ENCODE results near the gene AIMP2. TPM values are rescaled to one million over a fixed set of nuclear protein-coding genes. Genes with fewer than 3 reads are reported as not detected.
"Not testable (repeated sequence)": the region's sequence is repeated elsewhere in the genome, so short reads cannot be mapped to it uniquely, and the experiment has no call there.

The AIMP2 gene
- total and polyA plus RNA-seq, 2 of the 8 experiments (the other 6 are each of a cell fraction or from before 2014, with no cell fraction given), result 85.6 to 99.0 TPM

DNA sequence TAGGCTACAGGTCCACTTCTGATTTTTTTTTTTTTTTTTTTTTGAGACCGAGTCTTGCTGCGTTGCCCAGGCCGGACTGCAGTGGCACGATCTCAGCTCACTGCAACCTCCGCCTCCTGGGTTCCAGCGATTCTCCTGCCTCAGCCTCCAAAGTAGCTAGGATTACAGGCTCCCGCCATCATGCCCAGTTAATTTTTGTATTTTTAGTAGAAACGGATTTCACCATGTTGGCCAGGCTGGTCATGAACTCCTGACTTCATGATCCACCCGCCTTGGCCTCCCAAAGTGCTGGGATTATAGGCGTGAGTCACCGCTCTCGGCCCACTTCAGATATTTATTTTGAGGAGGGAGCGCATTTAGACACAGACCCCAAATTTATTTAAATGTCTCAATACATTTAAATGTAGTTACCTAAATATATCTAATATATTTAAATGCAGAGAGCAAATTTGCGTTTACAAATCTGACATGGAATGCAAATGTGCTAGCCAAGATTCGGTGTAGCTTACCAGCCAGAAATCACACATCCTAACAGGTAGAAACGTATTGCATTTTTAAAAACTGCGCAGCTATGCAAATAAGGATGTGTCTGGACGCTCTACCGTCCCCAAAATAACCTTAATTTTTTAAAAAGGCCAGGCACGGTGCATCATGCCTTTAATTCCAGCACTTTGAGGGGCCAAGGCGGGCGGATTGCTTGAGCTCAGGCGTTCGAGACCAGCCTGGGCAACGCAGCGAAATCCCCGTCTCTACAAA is 1.1 kb upstream of the AIMP2 start:
- peak overlapping the region; percentile 57 for H4K5ac ChIP-seq (ENCODE audit: insufficient read length, low read depth, low read length)
- not testable (repeated sequence) for FAIRE-seq; DNase-seq (ENCODE audit: low read depth in 1 of 2, low spot score in 2 of 2); H4K8ac ChIP-seq (ENCODE audit: extremely low read depth, insufficient read depth, low read length); H3K14ac ChIP-seq (ENCODE audit: insufficient read length); H4K20me1 ChIP-seq (replicated peaks in 1 of 2; ENCODE audit: control insufficient read depth in 1 of 2, insufficient read depth in 2 of 2, low read length in 2 of 2); H3K23ac ChIP-seq (ENCODE audit: insufficient read length); H4K91ac ChIP-seq (replicated peaks; ENCODE audit: insufficient read length, low read length); H2BK120ac ChIP-seq (replicated peaks; ENCODE audit: low read depth, low read length); H3K23me2 ChIP-seq (ENCODE audit: low read depth, low read length); H3K18ac ChIP-seq (ENCODE audit: extremely low read depth, low read length); H3K27me3 ChIP-seq (replicated peaks in 1 of 4; ENCODE audit: control insufficient read depth in 3 of 4, extremely low read depth in 1 of 4, insufficient read depth in 3 of 4, low read length in 3 of 4); H2AK5ac ChIP-seq (ENCODE audit: low read depth, low read length); H2BK20ac ChIP-seq (ENCODE audit: low read length); H2BK12ac ChIP-seq (ENCODE audit: low read depth, low read length); H3K56ac ChIP-seq (replicated peaks; ENCODE audit: insufficient read length, low read depth, low read length); H3K4me1 ChIP-seq (replicated peaks in 1 of 4; ENCODE audit: control insufficient read depth in 3 of 4, insufficient read depth in 4 of 4, low read length in 3 of 4); H3K27ac ChIP-seq (ENCODE audit: low read depth, low read length); H3K4ac ChIP-seq (replicated peaks; ENCODE audit: insufficient read length, low read depth, low read length); H2AFZ ChIP-seq (ENCODE audit: low read length); H3K9me3 ChIP-seq (ENCODE audit: insufficient read depth in 2 of 2, low read depth in 1 of 2, low read length in 1 of 2); H3K79me1 ChIP-seq (ENCODE audit: low read depth, low read length); H2BK15ac ChIP-seq (ENCODE audit: low read length)
- H3K9ac ChIP-seq (replicated peaks in 1 of 4; ENCODE audit: extremely low read depth in 1 of 4, low read depth in 3 of 4, low read length in 3 of 4), result peak overlapping the region; percentile 12 to 60 (median 36); a peak in 6 of 7 replicates
- peak overlapping the region; percentile 75 to 84 for H3K4me2 ChIP-seq (ENCODE audit: insufficient read depth in 1 of 2, low read depth in 2 of 2, low read length in 2 of 2)
- peak overlapping the region; percentile 53 to 86 (median 77) for H3K4me3 ChIP-seq (ENCODE audit: extremely low read depth in 1 of 4, insufficient read depth in 2 of 4, low read depth in 3 of 4, low read length in 4 of 4)
- H3K79me2 ChIP-seq (ENCODE audit: control insufficient read depth in 1 of 2, insufficient read depth in 2 of 2, low read length in 2 of 2), result peaks cover 0 to 43% of the 10 kb centered on the region in 2 experiments; a peak in 3 of 4 replicates
- 47% methylated on average over 26 of the region's 27 CpGs; no CpG with 5 or more reads in 1 of the 2 experiments for WGBS, 2 experiments (ENCODE audit: extremely low coverage in 1 of 2, insufficient coverage in 1 of 2, insufficient read length in 1 of 2, insufficient replicate concordance in 2 of 2, low coverage in 1 of 2, low lambda C conversion rate in 2 of 2, missing lambda C conversion rate in 1 of 2)
- ChIA-PET CTCF (ENCODE audit: partially characterized antibody) (interaction anchor here (1.3 to 2.9 kb wide), 3 partner anchors 10 to 93 kb away, joined by 4 to 15 read pairs (median 5); no protein-coding TSS in a partner anchor), POLR2A (ENCODE audit: partially characterized antibody) (interaction anchor here (0.6 to 8.0 kb wide), 15 partner anchors 8 to 422 kb away, joined by 3 to 66 read pairs (median 5); no protein-coding TSS in a partner anchor)
- peak overlapping the region; percentile 35; the same call in 1 of the 2 replicates for H2BK5ac ChIP-seq (ENCODE audit: low read depth, low read length)
- peaks cover 0 to 36% (median 7%) of the 10 kb centered on the region in 4 experiments; a peak in 5 of 8 replicates for H3K36me3 ChIP-seq (ENCODE audit: control insufficient read depth in 2 of 4, insufficient read depth in 4 of 4, low read length in 3 of 4)

All from H1 (cell line).